ENCODE results near the gene GSX2. TPM values are rescaled to one million over a fixed set of nuclear protein-coding genes. Genes with fewer than 3 reads are reported as not detected.

GSX2 gene
- total RNA-seq, 2 experiments from 2014 or later, result not detected

GRCh38 chr4:54096295-54096962, 3.5 kb upstream of the GSX2 start:
- H3K36me3 Mint-ChIP-seq (ENCODE audit: low read depth), result no peaks in the 10 kb centered on the region
- no peak for DNase-seq
- H3K27ac Mint-ChIP-seq, result no peak overlapping the region
- no peak overlapping the region for H3K4me3 Mint-ChIP-seq
- no peak for TF ChIP-seq CTCF (IDR thresholded peaks at IDR 0.05)
- peaks cover 90 to 93% of the 10 kb centered on the region in 2 experiments for H3K27me3 ChIP-seq (ENCODE audit: control insufficient read depth in 1 of 2, insufficient read depth in 2 of 2, low read length in 2 of 2)
- no peaks in the 10 kb centered on the region for H3K9me3 Mint-ChIP-seq
- H3K36me3 ChIP-seq (ENCODE audit: insufficient read depth, low read length), result no peaks in the 10 kb centered on the region
- H3K27me3 Mint-ChIP-seq, result peaks cover 95% of the 10 kb centered on the region
- ChIA-PET POLR2A (no interaction called here), CTCF (no interaction called here)
- H3K4me1 ChIP-seq (ENCODE audit: insufficient read depth, low read length), result peaks cover 51% of the 10 kb centered on the region
- ATAC-seq (ENCODE audit: poor library complexity), result no peak
- intact Hi-C loops (cut with DNase I, micrococcal nuclease), result loop anchor here in 1 of 2 experiments (10.0 kb wide), 1 partner anchor 1232 kb away; the partner anchor contains the start of gene RASL11B
- H3K4me3 ChIP-seq (ENCODE audit: low read length), result no peak overlapping the region
- H3K27ac ChIP-seq (ENCODE audit: low read depth in 1 of 2, low read length in 2 of 2), result no peak overlapping the region
- H3K4me1 Mint-ChIP-seq (ENCODE audit: low read depth), result peaks cover 54% of the 10 kb centered on the region
- H3K9me3 ChIP-seq (ENCODE audit: control insufficient read depth in 1 of 2, insufficient read depth in 1 of 2, low read length in 2 of 2), result peaks cover 0 to 25% of the 10 kb centered on the region in 2 experiments

GRCh38 chr4:54097152-54097551, 2.8 kb upstream of the GSX2 start:
- no peak for TF ChIP-seq CTCF (IDR thresholded peaks at IDR 0.05)
- ATAC-seq (ENCODE audit: poor library complexity), result no peak
- H3K36me3 Mint-ChIP-seq (ENCODE audit: low read depth), result no peaks in the 10 kb centered on the region
- Histone ChIP-seq H3K27ac (ENCODE audit: low read depth in 1 of 2, low read length in 2 of 2) (no peak overlapping the region), H3K9me3 (ENCODE audit: control insufficient read depth in 1 of 2, insufficient read depth in 1 of 2, low read length in 2 of 2) (peaks cover 0 to 30% of the 10 kb centered on the region in 2 experiments), H3K4me3 (ENCODE audit: low read length) (no peak overlapping the region), H3K4me1 (ENCODE audit: insufficient read depth, low read length) (peaks cover 49% of the 10 kb centered on the region), H3K27me3 (ENCODE audit: control insufficient read depth in 1 of 2, insufficient read depth in 2 of 2, low read length in 2 of 2) (peaks cover 95 to 97% of the 10 kb centered on the region in 2 experiments), H3K36me3 (ENCODE audit: insufficient read depth, low read length) (no peaks in the 10 kb centered on the region)
- peaks cover 96% of the 10 kb centered on the region for H3K27me3 Mint-ChIP-seq
- intact Hi-C loops (cut with DNase I, micrococcal nuclease), result loop anchor here in 1 of 2 experiments (10.0 kb wide), 1 partner anchor 1232 kb away; the partner anchor contains the start of gene RASL11B
- H3K27ac Mint-ChIP-seq, result no peak overlapping the region
- no peaks in the 10 kb centered on the region for H3K9me3 Mint-ChIP-seq
- no peak for DNase-seq
- H3K4me3 Mint-ChIP-seq, result no peak overlapping the region
- H3K4me1 Mint-ChIP-seq (ENCODE audit: low read depth), result peaks cover 54% of the 10 kb centered on the region
- ChIA-PET POLR2A (no interaction called here), CTCF (no interaction called here)

GRCh38 chr4:54098375-54098774, 1.6 kb upstream of the GSX2 start:
- Mint-ChIP-seq H3K9me3 (no peaks in the 10 kb centered on the region), H3K27me3 (peaks cover 97% of the 10 kb centered on the region), H3K27ac (no peak overlapping the region), H3K4me1 (ENCODE audit: low read depth) (peaks cover 55% of the 10 kb centered on the region), H3K4me3 (no peak overlapping the region), H3K36me3 (ENCODE audit: low read depth) (no peaks in the 10 kb centered on the region)
- ATAC-seq (ENCODE audit: poor library complexity) (no peak), DNase-seq (no peak)
- Histone ChIP-seq H3K27me3 (ENCODE audit: control insufficient read depth in 1 of 2, insufficient read depth in 2 of 2, low read length in 2 of 2) (peaks cover 95 to 96% of the 10 kb centered on the region in 2 experiments), H3K36me3 (ENCODE audit: insufficient read depth, low read length) (no peaks in the 10 kb centered on the region), H3K4me1 (ENCODE audit: insufficient read depth, low read length) (peaks cover 40% of the 10 kb centered on the region), H3K9me3 (ENCODE audit: control insufficient read depth in 1 of 2, insufficient read depth in 1 of 2, low read length in 2 of 2) (peaks cover 0 to 28% of the 10 kb centered on the region in 2 experiments), H3K4me3 (ENCODE audit: low read length) (no peak overlapping the region), H3K27ac (ENCODE audit: low read depth in 1 of 2, low read length in 2 of 2) (no peak overlapping the region)
- intact Hi-C loops (cut with DNase I, micrococcal nuclease), result loop anchor here in 1 of 2 experiments (10.0 kb wide), 1 partner anchor 1234 kb away; the partner anchor contains the start of gene RASL11B
- ChIA-PET POLR2A (interaction anchor here (0.5 to 2.6 kb wide), 2 partner anchors 35 to 58 kb away, joined by 3 to 10 read pairs; partner anchors contain the start of gene CHIC2), CTCF (interaction anchor here (1.1 kb wide), 1 partner anchor 10 kb away, joined by 3 read pairs; no protein-coding TSS in a partner anchor)
- TF ChIP-seq CTCF (IDR thresholded peaks at IDR 0.05), result no peak
